ENCODE results near the gene IRF8.
"Not testable (repeated sequence)": the region's sequence is repeated elsewhere in the genome, so short reads cannot be mapped to it uniquely, and the experiment has no call there.

DNA sequence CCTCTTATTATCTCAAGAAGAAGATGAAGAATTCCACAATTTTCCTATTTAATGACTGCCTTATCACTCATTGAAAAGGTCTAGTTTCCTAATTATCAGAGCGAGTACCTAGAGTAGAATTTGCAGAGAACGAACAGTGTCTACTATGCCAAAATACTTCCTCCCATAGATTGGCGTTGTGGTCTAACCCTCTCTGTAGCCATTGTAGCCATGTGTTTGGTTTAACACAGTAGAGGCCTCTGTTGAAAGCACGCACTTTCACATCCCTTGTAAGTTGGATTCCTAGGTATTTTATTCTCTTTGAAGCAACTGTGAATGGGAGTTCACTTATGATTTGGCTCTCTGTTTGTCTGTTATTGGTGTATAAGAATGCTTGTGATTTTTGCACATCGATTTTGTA lies 24.9 kb upstream of the IRF8 start:
- TF ChIP-seq, protein P1, sequence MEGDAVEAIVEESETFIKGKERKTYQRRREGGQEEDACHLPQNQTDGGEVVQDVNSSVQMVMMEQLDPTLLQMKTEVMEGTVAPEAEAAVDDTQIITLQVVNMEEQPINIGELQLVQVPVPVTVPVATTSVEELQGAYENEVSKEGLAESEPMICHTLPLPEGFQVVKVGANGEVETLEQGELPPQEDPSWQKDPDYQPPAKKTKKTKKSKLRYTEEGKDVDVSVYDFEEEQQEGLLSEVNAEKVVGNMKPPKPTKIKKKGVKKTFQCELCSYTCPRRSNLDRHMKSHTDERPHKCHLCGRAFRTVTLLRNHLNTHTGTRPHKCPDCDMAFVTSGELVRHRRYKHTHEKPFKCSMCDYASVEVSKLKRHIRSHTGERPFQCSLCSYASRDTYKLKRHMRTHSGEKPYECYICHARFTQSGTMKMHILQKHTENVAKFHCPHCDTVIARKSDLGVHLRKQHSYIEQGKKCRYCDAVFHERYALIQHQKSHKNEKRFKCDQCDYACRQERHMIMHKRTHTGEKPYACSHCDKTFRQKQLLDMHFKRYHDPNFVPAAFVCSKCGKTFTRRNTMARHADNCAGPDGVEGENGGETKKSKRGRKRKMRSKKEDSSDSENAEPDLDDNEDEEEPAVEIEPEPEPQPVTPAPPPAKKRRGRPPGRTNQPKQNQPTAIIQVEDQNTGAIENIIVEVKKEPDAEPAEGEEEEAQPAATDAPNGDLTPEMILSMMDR (IDR thresholded peaks at IDR 0.05 in 4 of 5, conservative IDR thresholded peaks at IDR 0.05 in 1 of 5): not testable (repeated sequence)
- not testable (repeated sequence) for TF ChIP-seq POLR2A (IDR thresholded peaks at IDR 0.05)

Measured in gastrocnemius medialis (tissue), 4 donors.